ENCODE results near the gene ABITRAM.

ABITRAM gene

GRCh38 chr9:108983885-108984284 is 49.7 kb downstream of the ABITRAM start:
- in situ Hi-C loops (cut with MboI; ENCODE audit: low sequenced_read_pairs): no loop called here
